Motor neuron (in vitro differentiated cells): ENCODE results near the gene CYBRD1. TPM values are rescaled to one million over a fixed set of nuclear protein-coding genes. Genes with fewer than 3 reads are reported as not detected.

ENCODE experiments used
- ATAC-seq, 8 experiments: fragments of 200-7000 bp; cut with Tn5 transposase; replicated peaks in 6 of 8; 2 replicates each; pipeline ENCODE4 v1.8.0; 2021; ENCODE audit warnings: mild to moderate bottlenecking in 8 of 8, moderate library complexity in 8 of 8
- H3K27ac ChIP-seq, 2 donors: fragments of 250-450 bp; sonication (Bioruptor Pico); 2 replicates each; pipeline ENCODE4 v1.9.0; 2021; ENCODE audit warnings: antibody characterized with exemption in 2 of 2, mild to moderate bottlenecking in 2 of 2, moderate library complexity in 1 of 2
- H3K4me1 ChIP-seq, 2 donors: fragments of 250-450 bp; sonication (Bioruptor Pico); replicated peaks in 1 of 2; 2 replicates each; pipeline ENCODE4 v1.6.1; 2021; ENCODE audit warnings: antibody characterized with exemption in 2 of 2, mild to moderate bottlenecking in 2 of 2, moderate library complexity in 1 of 2
- H3K4me3 ChIP-seq, 5 donors: fragments of 250-450 bp; sonication (Bioruptor Pico); 2 replicates each; pipeline ENCODE4 v1.9.0; 2021; ENCODE audit warnings: antibody characterized with exemption in 5 of 5, mild to moderate bottlenecking in 5 of 5, moderate library complexity in 4 of 5
- WGBS, 10 experiments: fragments of 450-650 bp; shearing (Covaris generic); methylation state at CpG; one replicate each; pipeline ENCODE4 v1.0.0; 2022; 5-methylcytosine and 5-hydroxymethylcytosine counted together
- in situ Hi-C, 9 experiments: fragments of 400-800 bp; cut with MboI; loops; one replicate each; pipeline ENCODE4 v1.15.0; 2021; ENCODE audit warnings: low sequenced_read_pairs in 9 of 9, low pct_unique_long_range_greater_than_20kb in 2 of 9; ENCODE audit not compliant: unreplicated experiment in 9 of 9
- total RNA-seq, 8 experiments: library from RNA; unstranded; fragments of 300-600 nt; gene quantifications; 2 replicates each; pipeline versions ENCODE4 v1.2.3 to v1.2.4, GENCODE V29; 2022

Gene CYBRD1, protein sequence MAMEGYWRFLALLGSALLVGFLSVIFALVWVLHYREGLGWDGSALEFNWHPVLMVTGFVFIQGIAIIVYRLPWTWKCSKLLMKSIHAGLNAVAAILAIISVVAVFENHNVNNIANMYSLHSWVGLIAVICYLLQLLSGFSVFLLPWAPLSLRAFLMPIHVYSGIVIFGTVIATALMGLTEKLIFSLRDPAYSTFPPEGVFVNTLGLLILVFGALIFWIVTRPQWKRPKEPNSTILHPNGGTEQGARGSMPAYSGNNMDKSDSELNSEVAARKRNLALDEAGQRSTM
- 100 to 1,000 TPM in 1 of 8 experiments, 10 to 100 TPM in 3, 1 to 10 TPM in 3, under 1 TPM in 1; 0.96 to 121 (median 12.5) TPM for total RNA-seq

- in situ Hi-C loops, result no loop called here
- ATAC-seq, result peak; percentile 37 to 73 (median 63)
- peaks cover 6 to 11% of the 10 kb centered on the region in 2 donors for H3K4me1 ChIP-seq
- WGBS, 10 experiments, result 0 to 40% (median 4%) methylated on average over 1 to 10 of the region's 45 CpGs; no CpG with 5 or more reads in 3 of the 10 experiments
- H3K4me3 ChIP-seq, result peak within 1 kb of the TSS; percentile 39 to 49 (median 45)
- no peak within 1 kb of the TSS for H3K27ac ChIP-seq
These were observed at the start of gene CYBRD1 for GRCh38 chr2:171522052-171522787. Gene CYBRD1, plus strand, starts transcription at chr2:171522474. Its CDS starts 72 bp downstream, at chr2:171522546.

- no peak overlapping the region for H3K27ac ChIP-seq
- 10 to 100% (median 86%) methylated on average over 1 of the region's 1 CpG; no CpG with 5 or more reads in 1 of the 10 experiments for WGBS, 10 experiments
- H3K4me1 ChIP-seq, result no peaks in the 10 kb centered on the region
- in situ Hi-C loops, result no loop called here
- no peak overlapping the region for H3K4me3 ChIP-seq
- no peak for ATAC-seq
These were observed 46.3 kb upstream of the CYBRD1 start for GRCh38 chr2:171475979-171476378.

DNA sequence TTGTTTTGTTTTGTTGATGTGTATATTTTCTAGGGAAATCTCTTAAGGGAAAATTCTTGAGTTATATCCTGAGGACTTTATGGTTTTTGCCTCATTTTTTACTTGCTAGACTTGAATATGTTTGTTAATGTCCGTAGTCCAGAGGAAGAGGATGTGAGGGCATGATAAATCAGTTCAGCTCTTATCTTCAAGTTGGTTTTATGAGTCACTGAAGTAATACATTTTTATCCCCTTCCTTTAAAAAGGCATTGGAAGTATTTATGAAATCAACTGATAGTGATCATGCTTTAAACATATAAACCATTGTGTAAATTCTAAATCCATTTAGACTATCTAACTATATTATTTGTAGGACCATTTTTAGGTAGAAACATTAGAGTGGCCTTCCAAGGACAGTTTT lies 43.9 kb upstream of the CYBRD1 start:
- ATAC-seq, result no peak
- Histone ChIP-seq H3K27ac (no peak overlapping the region), H3K4me3 (no peak overlapping the region), H3K4me1 (peaks cover 0 to 3% of the 10 kb centered on the region in 2 donors)
- WGBS, 10 experiments, result 29 to 100% (median 100%) methylated on average over 1 of the region's 1 CpG; no CpG with 5 or more reads in 1 of the 10 experiments
- in situ Hi-C loops, result no loop called here

GRCh38 chr2:171479154-171479814 lies 43.0 kb upstream of the CYBRD1 start:
- in situ Hi-C loops, result no loop called here
- WGBS, 10 experiments, result 60 to 100% (median 90%) methylated on average over 1 to 3 of the region's 3 CpGs; no CpG with 5 or more reads in 1 of the 10 experiments
- peaks cover 0 to 3% of the 10 kb centered on the region in 2 donors for H3K4me1 ChIP-seq
- H3K4me3 ChIP-seq, result no peak overlapping the region
- no peak overlapping the region for H3K27ac ChIP-seq
- ATAC-seq, result no peak

- ATAC-seq, result no peak
- H3K4me1 ChIP-seq, result peaks cover 0 to 3% of the 10 kb centered on the region in 2 donors
- in situ Hi-C loops, result no loop called here
- 80 to 100% (median 100%) methylated on average over 1 of the region's 1 CpG for WGBS, 10 experiments
- no peak overlapping the region for H3K27ac ChIP-seq
- no peak overlapping the region for H3K4me3 ChIP-seq
These were observed 41.4 kb upstream of the CYBRD1 start for GRCh38 chr2:171480908-171481307.

- Histone ChIP-seq H3K4me3 (no peak overlapping the region), H3K4me1 (peaks cover 0 to 3% of the 10 kb centered on the region in 2 donors), H3K27ac (no peak overlapping the region)
- in situ Hi-C loops, result no loop called here
- ATAC-seq, result no peak
These were observed 40.0 kb upstream of the CYBRD1 start for GRCh38 chr2:171482308-171482707.

DNA sequence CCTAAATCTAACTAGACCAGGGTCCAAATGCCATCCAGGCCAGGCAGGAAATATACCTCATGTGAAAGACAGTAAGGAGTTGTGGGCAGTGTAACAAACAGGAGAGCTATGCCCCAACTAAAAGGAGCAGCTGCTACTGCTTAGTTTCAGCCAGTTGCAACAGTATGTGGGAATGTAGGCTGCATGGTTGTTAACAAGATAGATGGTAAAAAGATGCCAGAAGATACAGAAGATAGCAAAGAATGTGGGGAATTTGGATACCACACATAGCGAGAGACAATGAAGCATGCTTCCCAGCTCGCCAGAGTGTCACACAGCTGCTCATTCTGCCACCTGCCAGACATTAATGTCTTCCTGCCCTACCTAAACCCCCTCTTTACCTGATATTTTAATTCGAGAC lies 39.4 kb upstream of the CYBRD1 start:
- H3K27ac ChIP-seq, result no peak overlapping the region
- no peak overlapping the region for H3K4me3 ChIP-seq
- ATAC-seq, result peak in 3 of 8 experiments; percentile 21 to 73 (median 35)
- 60 to 100% (median 87%) methylated on average over 1 to 3 of the region's 3 CpGs; no CpG with 5 or more reads in 4 of the 10 experiments for WGBS, 10 experiments
- peaks cover 0 to 3% of the 10 kb centered on the region in 2 donors for H3K4me1 ChIP-seq
- in situ Hi-C loops, result no loop called here

GRCh38 chr2:171483793-171484192 lies 38.5 kb upstream of the CYBRD1 start:
- H3K4me1 ChIP-seq, result peaks cover 0 to 3% of the 10 kb centered on the region in 2 donors
- in situ Hi-C loops, result no loop called here
- 0 to 67% (median 50%) methylated on average over 1 to 2 of the region's 2 CpGs; no CpG with 5 or more reads in 1 of the 10 experiments for WGBS, 10 experiments
- H3K27ac ChIP-seq, result no peak overlapping the region
- no peak overlapping the region for H3K4me3 ChIP-seq
- no peak for ATAC-seq

GRCh38 chr2:171485116-171485515 lies 37.2 kb upstream of the CYBRD1 start:
- in situ Hi-C loops, result no loop called here
- WGBS, 10 experiments, result 70 to 88% (median 83%) methylated on average over 1 of the region's 1 CpG; no CpG with 5 or more reads in 3 of the 10 experiments
- no peak for ATAC-seq
- Histone ChIP-seq H3K4me3 (no peak overlapping the region), H3K27ac (no peak overlapping the region), H3K4me1 (peaks cover 0 to 3% of the 10 kb centered on the region in 2 donors)

GRCh38 chr2:171487201-171487600 lies 35.1 kb upstream of the CYBRD1 start:
- no peak for ATAC-seq
- H3K27ac ChIP-seq, result no peak overlapping the region
- no peak overlapping the region for H3K4me3 ChIP-seq
- in situ Hi-C loops, result no loop called here
- peaks cover 0 to 3% of the 10 kb centered on the region in 2 donors for H3K4me1 ChIP-seq
- WGBS, 10 experiments, result 90 to 100% (median 97%) methylated on average over 2 to 6 of the region's 6 CpGs; no CpG with 5 or more reads in 1 of the 10 experiments

- H3K27ac ChIP-seq, result no peak overlapping the region
- peaks cover 0 to under 1% of the 10 kb centered on the region in 2 donors for H3K4me1 ChIP-seq
- ATAC-seq, result no peak
- in situ Hi-C loops, result no loop called here
- 90 to 100% (median 95%) methylated on average over 2 to 4 of the region's 4 CpGs; no CpG with 5 or more reads in 1 of the 10 experiments for WGBS, 10 experiments
- H3K4me3 ChIP-seq, result no peak overlapping the region
These were observed 34.4 kb upstream of the CYBRD1 start for GRCh38 chr2:171487803-171488259.

DNA sequence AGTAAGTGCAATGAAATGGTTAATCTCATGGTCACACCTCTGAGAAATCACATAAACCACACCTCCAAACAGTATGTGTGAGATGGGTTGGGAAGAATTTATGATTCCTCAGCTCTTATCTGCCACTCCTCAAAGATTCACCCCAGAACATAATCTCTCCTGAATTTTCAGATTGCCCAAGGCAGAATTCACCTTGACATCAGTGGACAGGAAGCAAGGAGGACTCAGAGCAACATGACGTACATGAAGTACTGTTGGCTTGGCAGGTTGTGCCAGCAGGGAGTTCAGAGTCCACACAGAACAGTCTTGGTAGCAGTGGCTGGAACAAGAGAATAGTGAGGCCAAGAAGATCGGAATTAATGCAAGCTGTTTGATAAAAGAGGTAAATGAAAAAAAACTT lies 31.7 kb upstream of the CYBRD1 start:
- in situ Hi-C loops, result no loop called here
- Histone ChIP-seq H3K4me3 (no peak overlapping the region), H3K27ac (no peak overlapping the region), H3K4me1 (no peaks in the 10 kb centered on the region)
- WGBS, 10 experiments, result 43 to 100% (median 86%) methylated on average over 1 to 2 of the region's 2 CpGs; no CpG with 5 or more reads in 3 of the 10 experiments
- ATAC-seq, result no peak

DNA sequence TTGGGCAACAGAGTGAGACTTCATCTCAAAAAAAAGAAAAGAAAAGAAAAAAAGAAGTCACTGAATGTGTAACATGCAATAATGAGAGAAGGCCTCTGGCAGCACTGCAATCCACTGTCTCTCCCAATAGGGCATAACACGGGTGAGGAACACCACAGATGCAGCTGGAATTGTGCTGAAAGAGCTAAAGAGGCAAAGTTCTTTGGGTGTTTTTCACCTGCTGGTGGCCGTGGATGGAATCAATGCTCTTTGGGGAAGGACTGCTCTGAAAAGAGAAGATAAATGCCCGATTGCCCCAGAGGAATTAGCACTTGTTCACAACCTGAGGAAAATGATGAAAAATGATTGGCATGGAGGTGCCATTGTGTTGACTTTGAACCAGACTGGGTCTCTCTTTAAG lies 31.0 kb upstream of the CYBRD1 start:
- in situ Hi-C loops, result no loop called here
- 50 to 100% (median 78%) methylated on average over 1 to 2 of the region's 3 CpGs; no CpG with 5 or more reads in 4 of the 10 experiments for WGBS, 10 experiments
- peak in 1 of 8 experiments; percentile 55 for ATAC-seq
- H3K27ac ChIP-seq, result no peak overlapping the region
- no peak overlapping the region for H3K4me3 ChIP-seq
- H3K4me1 ChIP-seq, result no peaks in the 10 kb centered on the region
